ENCODE data around the gene TM4SF20.

Gene TM4SF20, protein sequence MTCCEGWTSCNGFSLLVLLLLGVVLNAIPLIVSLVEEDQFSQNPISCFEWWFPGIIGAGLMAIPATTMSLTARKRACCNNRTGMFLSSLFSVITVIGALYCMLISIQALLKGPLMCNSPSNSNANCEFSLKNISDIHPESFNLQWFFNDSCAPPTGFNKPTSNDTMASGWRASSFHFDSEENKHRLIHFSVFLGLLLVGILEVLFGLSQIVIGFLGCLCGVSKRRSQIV

DNA sequence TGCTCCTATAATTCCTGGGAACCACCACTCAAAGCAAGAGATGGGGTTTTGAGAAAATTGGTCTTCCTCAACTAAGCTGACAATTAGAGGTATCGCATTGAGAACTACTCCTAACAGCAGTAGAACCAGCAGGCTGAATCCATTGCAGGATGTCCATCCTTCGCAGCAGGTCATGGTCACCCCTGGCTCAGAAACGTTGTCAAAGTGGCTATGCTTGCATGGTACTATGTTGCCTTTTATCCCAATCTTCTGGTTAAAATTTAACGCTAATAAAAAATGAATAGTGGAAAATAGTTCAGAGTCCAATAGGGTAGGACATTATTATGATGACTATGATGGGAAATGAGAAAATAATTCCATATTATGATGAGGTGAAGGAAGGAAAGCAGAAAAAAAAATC is at the start of gene TM4SF20:
Gene TM4SF20 (minus strand): TSS at position 212 of the 400 bp plus-strand sequence. CDS start 38 bp downstream, at position 174.
- no peak for DNase-seq (ENCODE audit: low read depth)

GRCh38 chr2:227428731-227429285 is 49.7 kb upstream of the TM4SF20 start:
- DNase-seq (ENCODE audit: low read depth), result no peak

DNA sequence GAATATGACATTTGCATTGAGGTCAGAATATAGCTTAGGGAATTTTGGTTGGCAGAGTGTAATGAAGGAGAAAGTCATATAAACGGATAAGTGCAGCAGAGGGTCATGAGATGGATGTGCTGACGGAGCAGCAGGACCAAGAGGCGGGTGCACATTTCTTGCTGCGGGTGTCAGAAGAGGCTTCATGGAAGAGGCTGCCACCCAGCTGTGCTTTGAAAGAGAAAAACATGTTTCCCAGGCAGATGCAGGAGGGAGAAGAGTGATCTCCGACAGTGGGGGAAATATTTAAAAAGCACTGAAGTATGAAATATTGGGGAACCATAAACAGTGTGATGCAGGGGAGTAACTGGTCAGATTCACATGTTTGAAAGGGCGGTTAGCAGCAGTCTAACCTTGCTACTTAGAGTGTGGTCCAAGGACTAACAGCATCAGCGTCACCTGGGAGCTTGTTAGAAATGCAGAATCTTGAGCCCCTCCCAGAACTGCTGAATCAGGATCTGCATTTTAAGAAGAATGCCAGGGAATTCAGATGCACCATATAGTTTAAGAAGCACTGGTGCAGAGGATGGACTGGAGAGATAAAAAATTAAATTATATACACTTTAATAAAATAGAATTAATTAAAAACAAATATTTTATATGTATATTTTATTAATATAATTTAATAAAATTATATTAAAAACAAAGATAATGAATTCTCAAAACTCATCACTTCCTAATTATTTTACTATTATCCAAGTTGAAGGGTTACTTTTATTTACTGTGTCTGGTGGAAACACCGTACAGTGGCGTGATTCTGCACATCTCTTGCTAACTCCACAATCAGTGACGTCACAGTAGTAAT is 44.8 kb upstream of the TM4SF20 start:
- no peak for DNase-seq (ENCODE audit: low read depth)

GRCh38 chr2:227420087-227421052 is 41.3 kb upstream of the TM4SF20 start:
- DNase-seq (ENCODE audit: low read depth), result no peak

- no peak for DNase-seq (ENCODE audit: low read depth)
These were observed 37.6 kb upstream of the TM4SF20 start for GRCh38 chr2:227416701-227417100.

DNA sequence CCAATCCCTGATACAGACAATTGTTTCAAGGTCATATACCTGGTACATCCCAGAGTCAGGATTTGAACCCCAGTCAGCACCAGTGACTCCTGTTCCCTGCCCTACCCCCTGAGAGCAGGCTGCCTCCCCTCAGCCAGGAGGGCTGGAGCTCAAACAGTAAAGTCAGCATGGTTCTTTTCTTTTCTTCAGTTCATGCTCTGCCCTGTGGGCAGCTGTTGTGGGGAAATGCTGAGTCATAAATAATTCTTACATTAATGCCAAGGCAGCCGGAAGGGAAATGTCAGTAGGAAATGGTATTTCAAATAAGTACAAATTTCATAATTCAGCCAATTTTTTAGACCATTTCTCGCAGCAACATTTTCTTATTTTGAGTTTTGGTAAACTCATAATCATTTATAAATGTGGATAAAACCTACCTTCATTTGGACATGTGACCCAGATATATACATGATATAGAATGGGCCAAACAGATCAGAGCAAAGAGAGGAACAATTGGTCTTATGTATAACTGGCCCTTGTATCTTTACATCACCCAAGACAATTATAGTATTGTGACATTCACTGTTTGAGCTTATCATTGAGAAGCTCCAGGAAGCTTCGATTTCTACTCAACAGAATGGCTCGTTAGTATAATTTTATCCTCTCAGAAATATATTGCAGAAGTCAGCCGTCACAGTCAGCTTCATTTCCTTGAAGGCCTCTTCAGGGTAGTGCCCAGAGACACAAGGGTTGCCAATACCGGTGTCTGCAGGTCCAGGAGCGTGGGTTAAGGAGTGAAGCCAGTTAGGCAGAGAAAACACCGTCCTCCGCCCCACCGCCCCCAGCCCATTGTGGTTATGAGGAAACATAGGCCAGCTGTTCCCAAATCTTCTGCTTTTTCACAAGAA is 36.7 kb upstream of the TM4SF20 start:
- DNase-seq (ENCODE audit: low read depth), result no peak

GRCh38 chr2:227414846-227415245 is 35.7 kb upstream of the TM4SF20 start:
- no peak for DNase-seq (ENCODE audit: low read depth)

GRCh38 chr2:227413371-227413770 is 34.3 kb upstream of the TM4SF20 start:
- no peak for DNase-seq (ENCODE audit: low read depth)

DNA sequence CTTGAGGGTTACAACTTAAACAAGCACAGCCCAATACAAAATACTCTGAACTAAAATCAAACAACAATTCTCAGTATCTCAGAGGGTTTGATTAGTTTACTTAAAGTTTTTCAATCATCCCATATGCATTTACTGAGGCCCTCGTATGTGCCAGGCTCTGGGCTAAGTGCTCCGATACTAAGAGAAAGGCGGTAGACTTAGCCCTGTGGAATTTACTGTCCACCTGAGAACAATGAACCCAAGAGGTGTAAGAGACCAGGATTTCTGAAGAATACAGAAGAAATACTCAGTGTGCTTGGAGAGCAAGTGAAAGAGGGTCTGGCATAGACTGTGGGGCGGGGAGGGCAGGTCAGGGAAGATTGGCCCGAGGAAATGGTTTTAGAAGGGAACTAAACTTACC is 33.8 kb upstream of the TM4SF20 start:
- DNase-seq (ENCODE audit: low read depth), result no peak

DNA sequence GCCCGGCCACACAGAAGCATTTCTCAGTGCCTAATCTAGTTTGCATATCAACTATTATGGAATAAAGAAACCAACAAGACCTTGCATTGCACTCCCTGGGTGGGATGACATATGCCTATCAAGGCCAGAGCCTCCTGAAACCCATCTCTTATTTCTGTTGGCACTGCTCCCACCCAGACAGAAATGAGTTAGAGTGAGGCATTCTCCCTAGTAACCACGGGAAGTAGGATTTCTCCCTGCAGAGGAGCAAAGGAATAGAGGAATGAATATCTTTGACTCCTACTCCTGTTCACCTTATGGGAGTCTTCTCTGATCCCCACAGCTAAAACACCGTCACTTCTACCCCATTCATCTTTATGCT is 32.9 kb upstream of the TM4SF20 start:
- DNase-seq (ENCODE audit: low read depth), result no peak

- no peak for DNase-seq (ENCODE audit: low read depth)
These were observed 32.3 kb upstream of the TM4SF20 start for GRCh38 chr2:227411320-227411989.

- DNase-seq (ENCODE audit: low read depth), result no peak
These were observed 31.1 kb upstream of the TM4SF20 start for GRCh38 chr2:227410191-227410590.

DNA sequence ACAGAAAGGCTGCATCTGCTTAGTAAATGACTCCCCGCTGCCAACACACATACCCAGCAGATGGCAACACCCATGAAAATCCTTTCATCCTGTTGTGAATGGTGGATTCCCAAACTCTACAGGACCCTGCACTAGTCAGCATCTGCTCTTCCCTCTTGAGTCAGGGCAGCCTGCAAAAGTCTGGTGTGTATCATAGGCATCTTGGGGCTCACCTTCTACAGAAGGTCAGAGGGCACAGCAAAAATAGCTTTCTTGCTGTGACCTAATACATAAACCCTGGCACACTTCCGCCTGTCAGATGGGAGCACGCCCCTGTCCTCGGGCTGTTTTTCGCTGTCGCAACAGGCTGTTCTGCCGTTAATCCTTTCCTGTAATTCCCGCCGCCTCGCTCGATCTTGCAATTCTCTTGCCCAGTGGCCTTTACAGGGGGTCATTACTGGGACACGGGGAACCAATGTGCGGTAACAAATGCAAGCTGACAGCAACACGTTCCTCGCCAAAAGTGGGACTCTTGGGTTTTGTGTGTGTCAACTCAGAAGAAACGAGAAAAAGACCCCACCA is 28.6 kb upstream of the TM4SF20 start:
- no peak for DNase-seq (ENCODE audit: low read depth)

DNA sequence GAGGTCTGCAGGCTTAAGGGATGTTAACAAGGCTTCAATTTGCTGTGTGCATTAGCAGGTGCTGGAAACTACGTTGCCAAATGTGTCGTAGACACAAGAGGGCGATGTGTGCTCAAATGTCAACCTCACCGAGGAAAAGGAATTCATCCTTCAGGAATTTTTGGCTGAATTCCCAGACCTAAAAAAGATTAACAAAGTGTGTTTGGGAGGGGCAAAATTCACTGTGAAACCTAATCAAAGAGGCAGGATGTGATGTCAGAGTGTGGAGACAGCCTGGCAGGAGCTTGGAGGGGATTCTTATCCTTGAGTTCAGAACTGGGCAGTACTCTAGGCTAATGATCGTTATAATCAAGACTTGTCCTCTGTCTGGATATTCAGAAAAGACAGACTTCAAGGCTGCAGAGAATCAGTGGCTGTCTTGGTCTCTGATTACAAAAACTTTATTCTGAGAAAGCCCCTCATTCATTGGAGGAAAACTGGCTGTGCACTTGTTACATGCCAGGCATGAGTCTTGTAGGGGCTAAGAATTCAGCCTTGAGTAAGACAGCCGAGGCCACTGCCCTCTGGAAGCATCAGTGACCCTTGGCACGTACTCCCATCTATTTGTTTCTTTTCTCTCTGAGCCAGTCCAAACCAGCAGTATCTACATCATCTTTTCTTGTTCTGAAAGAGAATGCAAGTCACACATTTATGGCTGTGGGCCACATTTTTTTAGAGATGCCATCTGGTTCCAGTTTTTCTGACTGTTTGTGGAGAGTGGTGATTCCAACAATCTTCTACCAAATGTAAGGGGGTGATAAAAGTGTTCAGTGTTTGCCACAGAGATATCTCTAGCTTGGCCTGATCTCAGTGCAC is 27.3 kb upstream of the TM4SF20 start:
- DNase-seq (ENCODE audit: low read depth), result peak; percentile 88

DNA sequence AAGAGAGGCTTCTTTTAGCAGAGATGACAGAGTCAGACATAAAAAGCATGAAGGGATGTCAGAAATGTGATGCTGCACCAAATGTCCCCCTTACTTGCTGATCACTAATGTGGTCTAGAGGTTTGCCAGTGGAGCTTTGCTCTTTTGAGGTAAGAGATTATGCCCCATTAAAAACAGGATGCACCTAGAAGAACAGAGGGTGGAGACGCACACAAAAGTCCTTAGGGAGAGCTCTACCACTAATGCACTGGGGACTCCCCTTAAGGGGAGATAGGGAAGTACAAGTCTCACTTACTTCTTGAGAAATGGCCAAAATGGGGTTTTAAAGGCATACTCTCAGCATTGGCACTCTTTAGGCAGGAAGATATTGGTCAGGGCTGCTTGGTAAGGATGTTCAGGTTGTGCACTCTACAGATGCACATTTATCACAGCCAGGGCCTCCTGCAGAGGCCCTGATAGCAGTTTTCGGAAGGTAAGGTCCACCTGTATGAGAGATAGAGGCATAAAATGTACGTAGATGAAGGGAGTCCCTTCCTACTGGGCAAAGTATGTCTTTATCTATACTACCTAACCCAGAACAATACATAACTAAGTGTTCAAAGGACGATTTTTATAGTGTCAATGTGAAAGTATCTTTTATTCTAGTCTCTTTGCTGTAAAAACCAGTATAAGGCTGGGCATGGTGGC is 25.6 kb upstream of the TM4SF20 start:
- no peak for DNase-seq (ENCODE audit: low read depth)

DNA sequence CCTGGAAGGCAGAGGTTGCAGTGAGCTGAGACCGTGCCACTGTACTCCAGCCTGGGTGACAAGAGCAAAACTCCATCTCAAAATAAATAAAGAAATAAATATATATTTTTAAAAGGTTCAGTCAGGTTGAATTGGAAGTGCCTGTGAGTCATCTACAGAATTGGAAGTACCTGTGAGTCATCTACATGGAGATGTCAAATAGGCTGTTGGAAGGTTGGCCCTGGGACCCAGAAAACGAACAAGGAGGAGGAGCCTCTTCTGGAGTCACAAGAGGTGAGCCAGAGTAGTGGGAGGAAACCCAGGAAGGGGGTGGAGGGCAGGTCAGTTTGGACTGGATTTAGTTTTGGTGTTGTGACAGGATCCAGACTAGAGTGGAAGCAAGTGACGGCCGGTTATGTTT is 23.9 kb upstream of the TM4SF20 start:
- no peak for DNase-seq (ENCODE audit: low read depth)

DNA sequence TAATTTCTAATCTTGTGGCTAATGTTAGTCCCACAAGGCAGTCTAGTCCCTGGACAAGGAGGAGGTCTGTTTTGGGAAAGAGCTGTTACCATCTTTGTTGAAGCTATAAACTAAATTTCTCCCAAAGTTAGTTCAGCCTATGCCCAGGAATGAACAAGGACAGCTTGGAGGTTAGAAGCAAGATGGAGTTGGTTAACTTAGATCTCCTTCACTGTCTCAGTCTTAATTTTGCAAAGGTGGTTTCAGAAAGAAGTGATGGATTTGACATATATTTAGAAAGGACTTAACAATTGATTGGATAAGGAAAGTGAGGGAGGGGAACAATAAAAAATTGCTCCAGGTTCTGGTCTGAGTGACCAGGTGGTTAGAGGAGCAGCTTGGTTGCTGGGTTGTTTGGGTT is 23.2 kb upstream of the TM4SF20 start:
- DNase-seq (ENCODE audit: low read depth), result no peak

DNA sequence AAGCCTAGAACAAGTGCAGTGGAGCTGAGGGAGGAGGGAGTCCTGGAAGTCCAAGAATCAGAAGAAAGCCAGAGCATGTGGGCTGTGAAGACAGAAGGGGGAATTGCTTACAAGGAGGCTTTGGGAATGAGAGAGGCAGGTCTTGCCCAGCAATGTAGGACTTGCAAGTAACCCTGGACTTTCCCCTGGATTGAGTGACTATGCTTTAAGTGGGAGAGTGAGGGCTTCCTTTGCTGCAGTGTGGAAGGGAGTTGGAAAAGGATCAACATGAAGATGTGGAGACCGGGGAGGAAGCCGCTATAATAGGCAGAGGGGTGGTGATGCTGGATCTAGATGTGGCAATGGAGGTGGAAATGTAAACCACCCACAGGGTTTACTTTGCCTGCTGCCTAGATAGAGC is 22.4 kb upstream of the TM4SF20 start:
- no peak for DNase-seq (ENCODE audit: low read depth)

Measured in HS-27A (cell line).